K562 (cell line): ENCODE measurements around the gene ATL2.

Experiments
- CTCF ChIP-seq, 3 experiments: IDR thresholded peaks in 2 of 3; conservative IDR thresholded peaks in 1 of 3; 2 replicates each; pipeline ENCODE4 v1.5.1; 2011 to 2012; ENCODE audit warnings: low read length in 3 of 3, mild to moderate bottlenecking in 3 of 3, control low read depth in 2 of 3, improper control_type of control experiment in 1 of 3, inconsistent platforms in 1 of 3, low read depth in 1 of 3, mixed read lengths in 1 of 3, moderate library complexity in 1 of 3; ENCODE audit not compliant: insufficient read depth in 2 of 3
- EGR1 ChIP-seq: fragments of 450-650 bp; conservative IDR thresholded peaks from 2 replicates; pipeline ENCODE4 v1.6.1; 2017; ENCODE audit warnings: mild to moderate bottlenecking
- EHMT2 ChIP-seq: fragments of 450-650 bp; IDR thresholded peaks from 2 replicates; pipeline ENCODE4 v1.6.1; 2018; ENCODE audit warnings: antibody characterized with exemption
- FOXK1 ChIP-seq: sonication (generic); formaldehyde crosslinking; IDR thresholded peaks from 2 replicates; pipeline ENCODE4 v1.8.0; 2022; ENCODE audit warnings: missing genetic modification reagents, mild to moderate bottlenecking, borderline replicate concordance
- HDAC1 ChIP-seq, 2 experiments: fragments of 450-650 bp; IDR thresholded peaks; 2 replicates each; pipeline ENCODE4 v1.6.1; 2016 to 2017; ENCODE audit warnings: inconsistent platforms in 1 of 2, mild to moderate bottlenecking in 1 of 2, moderate library complexity in 1 of 2
- NCOA4 ChIP-seq: fragments of 450-650 bp; IDR thresholded peaks from 2 replicates; pipeline ENCODE4 v1.6.1; 2018; ENCODE audit warnings: mild to moderate bottlenecking; ENCODE audit not compliant: partially characterized antibody
- NFIC ChIP-seq: fragments of 450-650 bp; IDR thresholded peaks from 2 replicates; pipeline ENCODE4 v1.6.1; 2017; ENCODE audit warnings: mild to moderate bottlenecking, inconsistent platforms
- SRSF9 ChIP-seq: fragments of 200-400 bp; formaldehyde crosslinking; IDR thresholded peaks from 2 replicates; pipeline ENCODE4 v1.6.1; 2017; ENCODE audit warnings: low read depth, low read length, borderline replicate concordance
- ZNF124 ChIP-seq: sonication (generic); formaldehyde crosslinking; IDR thresholded peaks from 2 replicates; pipeline ENCODE4 v1.8.1; 2022; ENCODE audit warnings: missing genetic modification reagents
- ZNF76 ChIP-seq: fragments of 250-450 bp; sonication (Bioruptor Pico); IDR thresholded peaks from 2 replicates; pipeline ENCODE4 v1.4.0; 2020; ENCODE audit warnings: mild to moderate bottlenecking, moderate library complexity, borderline replicate concordance

- TF ChIP-seq SRSF9 = no peak
- no peak for TF ChIP-seq EHMT2
- TF ChIP-seq CTCF (IDR thresholded peaks at IDR 0.05 in 2 of 3, conservative IDR thresholded peaks at IDR 0.05 in 1 of 3; ENCODE audit: insufficient read depth in 2 of 3, low read depth in 1 of 3, low read length in 3 of 3) = no peak
- TF ChIP-seq FOXK1 (CRISPR knock-in tag) = no peak
- TF ChIP-seq ZNF124 (CRISPR knock-in tag) = no peak
- no peak for TF ChIP-seq NFIC
- TF ChIP-seq NCOA4 = no peak
- TF ChIP-seq EGR1 = no peak
- TF ChIP-seq HDAC1 (IDR thresholded peaks at IDR 0.05) = no peak
- no peak for TF ChIP-seq ZNF76 (CRISPR knock-in tag)
These were observed 54.7 kb downstream of the ATL2 start for GRCh38 chr2:38322224-38322914.
